Right lobe of liver (tissue), 6 donors: Measurements from ENCODE around the gene EZR. TPM values are rescaled to one million over a fixed set of nuclear protein-coding genes. Genes with fewer than 3 reads are reported as not detected.

Source experiments
- ATAC-seq, 4 donors: fragments of 200-7000 bp; cut with Tn5 transposase; one replicate each; pipeline ENCODE4 v1.9.1; 2020; ENCODE audit warnings: mild to moderate bottlenecking in 4 of 4, moderate library complexity in 4 of 4
- DNase-seq, 3 donors: peaks; one replicate each; pipeline ENCODE4 v3.0.0-alpha.2; 2020
- H3K27ac ChIP-seq, 3 donors: fragments of 200-600 bp; one replicate each; pipeline ENCODE4 v1.8.0; 2022
- H3K27me3 ChIP-seq, 2 donors: fragments of 200-600 bp; one replicate each; pipeline ENCODE4 v1.8.0; 2022
- H3K36me3 ChIP-seq, 4 donors: fragments of 200-600 bp; sonication (generic) in 1 of 4; one replicate each; pipeline versions ENCODE4 v1.5.1 to v1.8.0; 2017 to 2022; ENCODE audit warnings: control low read depth in 1 of 4
- H3K4me1 ChIP-seq, 4 donors: fragments of 200-600 bp; sonication (generic) in 1 of 4; one replicate each; pipeline versions ENCODE4 v1.5.1 to v1.8.0; 2017 to 2022; ENCODE audit warnings: control low read depth in 1 of 4
- H3K4me3 ChIP-seq, 3 donors: fragments of 200-600 bp; one replicate each; pipeline ENCODE4 v1.8.0; 2022
- H3K9me3 ChIP-seq, 4 donors: fragments of 200-600 bp; sonication (generic) in 1 of 4; one replicate each; pipeline versions ENCODE4 v1.5.1 to v1.8.0; 2017 to 2022; ENCODE audit warnings: control low read depth in 1 of 4
- POLR2A ChIP-seq: fragments of 450-650 bp; IDR thresholded peaks from one replicate; pipeline ENCODE4 v1.6.1; 2017; ENCODE audit warnings: antibody characterized with exemption, mild to moderate bottlenecking
- WGBS: methylation state at CpG from one replicate; pipeline ENCODE4 v1.1.6; 2018; ENCODE audit warnings: low coverage, low lambda C conversion rate; ENCODE audit not compliant: insufficient coverage; ENCODE audit errors: missing lambda C conversion rate; 5-methylcytosine and 5-hydroxymethylcytosine counted together
- intact Hi-C, 2 donors: fragments of 100-400 bp; cut with DNase I; formaldehyde crosslinking; loops; one replicate each; pipeline versions ENCODE4 v1.11.2 to v1.14.1; 2022
- total RNA-seq, 6 experiments: library from RNA; depleted of rRNA in 2 of 6; stranded (reverse); fragments of >200 nt in 2 of 6; fragmentation: NEBNext Ultra II Directional in 3 of 6; extraction: Animal tissue kit (Norgen Biotek cat#: 25700) in 3 of 6; gene quantifications; one replicate each; pipeline versions ENCODE4 v1.1.0 to v1.2.4, GENCODE V29; 2016 to 2023
- TF ChIP-seq, protein P1 (sequence below), 4 donors: fragments of 200-600 bp in 3 of 4; fragments of 450-650 bp in 1 of 4; IDR thresholded peaks; one replicate each; pipeline versions ENCODE4 v1.5.1 to v1.8.0; 2016 to 2022; ENCODE audit warnings: antibody characterized with exemption in 4 of 4, mild to moderate bottlenecking in 2 of 4
- donor health status: DM: no; HTN: yes; CAD: no.
- donor health status: DM: no; HTN: no; CAD: no.
- donor health status: DM: no; HTN: no; CAD: no.
- donor health status: DM: no; HTN: yes; CAD: no.
- donor health status: DM: no; HTN: yes; CAD: no.

Gene EZR
- total RNA-seq, 6 experiments from 2014 or later = 26.4 to 161 (median 35.9) TPM

DNA sequence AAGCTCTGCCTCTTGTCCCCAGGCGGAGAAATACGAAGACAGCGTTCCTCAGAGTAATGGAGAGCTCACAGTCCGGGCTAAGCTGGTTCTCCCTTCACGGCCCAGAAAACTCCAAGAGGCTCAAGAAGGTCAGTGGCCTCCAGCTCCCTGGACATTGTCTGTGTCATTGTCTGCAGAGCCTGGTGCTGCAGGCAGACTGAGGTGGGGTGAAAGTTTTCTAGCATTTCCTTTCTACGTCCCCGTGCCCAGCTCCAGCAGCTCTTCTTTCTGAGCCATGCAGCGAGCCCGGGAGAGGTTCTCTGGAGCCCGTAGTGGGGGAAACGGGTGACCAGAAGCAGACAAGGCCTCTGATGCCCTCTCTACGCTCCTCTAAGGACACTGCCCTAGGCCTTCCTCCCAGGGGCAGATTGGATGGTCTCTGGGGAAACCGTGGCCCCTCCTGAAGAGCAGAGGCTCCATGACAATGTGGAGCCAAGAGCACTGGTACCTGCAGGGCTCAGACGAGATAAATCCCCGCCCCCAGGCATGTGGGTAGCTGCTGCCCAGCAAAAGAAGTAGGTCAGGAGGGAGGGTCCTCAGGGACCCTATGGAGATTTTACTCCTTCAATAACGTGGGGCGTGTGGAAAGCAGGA, 58.4 kb downstream of the EZR start:
- H3K4me3 ChIP-seq = no peak overlapping the region
- no peaks in the 10 kb centered on the region for H3K27me3 ChIP-seq
- no peak for TF ChIP-seq POLR2A
- TF ChIP-seq, protein P1, sequence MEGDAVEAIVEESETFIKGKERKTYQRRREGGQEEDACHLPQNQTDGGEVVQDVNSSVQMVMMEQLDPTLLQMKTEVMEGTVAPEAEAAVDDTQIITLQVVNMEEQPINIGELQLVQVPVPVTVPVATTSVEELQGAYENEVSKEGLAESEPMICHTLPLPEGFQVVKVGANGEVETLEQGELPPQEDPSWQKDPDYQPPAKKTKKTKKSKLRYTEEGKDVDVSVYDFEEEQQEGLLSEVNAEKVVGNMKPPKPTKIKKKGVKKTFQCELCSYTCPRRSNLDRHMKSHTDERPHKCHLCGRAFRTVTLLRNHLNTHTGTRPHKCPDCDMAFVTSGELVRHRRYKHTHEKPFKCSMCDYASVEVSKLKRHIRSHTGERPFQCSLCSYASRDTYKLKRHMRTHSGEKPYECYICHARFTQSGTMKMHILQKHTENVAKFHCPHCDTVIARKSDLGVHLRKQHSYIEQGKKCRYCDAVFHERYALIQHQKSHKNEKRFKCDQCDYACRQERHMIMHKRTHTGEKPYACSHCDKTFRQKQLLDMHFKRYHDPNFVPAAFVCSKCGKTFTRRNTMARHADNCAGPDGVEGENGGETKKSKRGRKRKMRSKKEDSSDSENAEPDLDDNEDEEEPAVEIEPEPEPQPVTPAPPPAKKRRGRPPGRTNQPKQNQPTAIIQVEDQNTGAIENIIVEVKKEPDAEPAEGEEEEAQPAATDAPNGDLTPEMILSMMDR (IDR thresholded peaks at IDR 0.05) = no peak
- H3K36me3 ChIP-seq = peaks cover 0 to 10% (median 3%) of the 10 kb centered on the region in 4 donors
- H3K27ac ChIP-seq = no peak overlapping the region
- DNase-seq (no peak), ATAC-seq (no peak)
- intact Hi-C loops = no loop called here
- no peaks in the 10 kb centered on the region for H3K4me1 ChIP-seq
- 61% methylated on average over 9 of the region's 17 CpGs for WGBS
- H3K9me3 ChIP-seq = no peaks in the 10 kb centered on the region

DNA sequence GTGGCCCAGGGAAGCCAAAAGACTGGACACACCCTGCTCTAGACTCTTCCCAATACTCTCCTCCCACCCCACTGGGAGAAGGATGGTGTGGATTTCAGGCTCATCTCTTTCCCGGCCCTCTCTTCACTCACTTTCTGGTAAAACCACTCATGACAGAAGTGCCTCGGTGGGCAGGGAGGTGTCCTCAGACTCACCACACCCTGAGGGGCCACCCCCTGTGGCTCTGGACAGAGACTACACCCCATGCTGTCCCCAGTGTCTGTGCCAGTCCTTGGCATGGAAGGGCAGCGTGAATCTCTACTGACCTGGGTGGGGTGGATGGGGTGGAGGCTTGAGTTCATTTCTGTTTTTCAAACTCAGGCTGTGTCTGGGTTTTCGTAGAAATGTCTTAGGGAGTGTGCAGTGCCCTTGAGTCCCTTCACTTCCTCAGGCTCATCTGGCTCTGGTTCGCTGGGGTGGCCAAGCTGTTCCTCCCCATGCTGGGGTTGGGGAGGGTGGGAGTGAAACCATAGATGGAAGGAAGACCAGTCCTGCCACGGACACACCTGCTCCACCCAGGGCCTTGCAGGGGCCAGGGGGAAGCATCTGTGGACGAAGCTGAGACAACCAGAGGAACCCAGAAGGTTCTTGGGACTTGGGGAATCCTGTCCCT, 59.1 kb downstream of the EZR start:
- no peak overlapping the region for H3K27ac ChIP-seq
- no peaks in the 10 kb centered on the region for H3K9me3 ChIP-seq
- intact Hi-C loops = no loop called here
- DNase-seq (no peak), ATAC-seq (peak in 2 of 4 donors; percentile 15 to 43)
- no peak overlapping the region for H3K4me3 ChIP-seq
- H3K27me3 ChIP-seq = no peaks in the 10 kb centered on the region
- no peak for TF ChIP-seq POLR2A
- TF ChIP-seq, protein P1 (IDR thresholded peaks at IDR 0.05) = no peak
- no peaks in the 10 kb centered on the region for H3K4me1 ChIP-seq
- H3K36me3 ChIP-seq = peaks cover 0 to 3% (median 0%) of the 10 kb centered on the region in 4 donors
- 73% methylated on average over 2 of the region's 7 CpGs for WGBS

DNA sequence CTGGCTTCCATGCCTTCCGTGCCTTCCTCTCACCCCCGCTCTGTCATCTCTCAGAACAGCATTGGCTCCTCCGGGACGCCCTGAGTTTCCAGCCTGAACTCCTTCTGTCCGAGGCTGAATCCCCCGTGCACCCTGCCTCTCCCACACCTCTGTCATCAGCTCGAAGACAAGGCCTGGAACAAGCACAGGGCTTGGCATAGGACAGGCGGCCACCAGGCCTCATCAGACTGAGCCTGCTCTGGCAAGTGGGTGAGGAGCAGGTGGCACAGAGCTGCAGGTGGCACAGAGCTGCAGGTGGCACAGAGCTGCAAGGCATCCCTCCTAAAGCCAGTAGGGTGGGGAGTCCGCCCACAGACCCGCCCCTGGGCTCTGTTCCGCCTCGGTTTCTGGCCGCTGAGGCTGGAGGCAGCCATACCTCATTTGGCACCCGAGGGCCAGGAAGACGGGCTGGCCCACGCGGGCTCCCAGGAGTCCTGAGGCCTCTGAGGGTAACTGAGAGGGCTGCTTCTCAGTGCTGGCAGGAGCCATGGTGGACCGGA, 60.2 kb downstream of the EZR start:
- DNase-seq (no peak), ATAC-seq (no peak)
- intact Hi-C loops = no loop called here
- no peaks in the 10 kb centered on the region for H3K27me3 ChIP-seq
- WGBS = 68% methylated on average over 3 of the region's 18 CpGs
- TF ChIP-seq, protein P1 (IDR thresholded peaks at IDR 0.05) = no peak
- TF ChIP-seq POLR2A = no peak
- H3K4me1 ChIP-seq = no peaks in the 10 kb centered on the region
- H3K27ac ChIP-seq = no peak overlapping the region
- H3K9me3 ChIP-seq = no peaks in the 10 kb centered on the region
- no peaks in the 10 kb centered on the region for H3K36me3 ChIP-seq
- no peak overlapping the region for H3K4me3 ChIP-seq

DNA sequence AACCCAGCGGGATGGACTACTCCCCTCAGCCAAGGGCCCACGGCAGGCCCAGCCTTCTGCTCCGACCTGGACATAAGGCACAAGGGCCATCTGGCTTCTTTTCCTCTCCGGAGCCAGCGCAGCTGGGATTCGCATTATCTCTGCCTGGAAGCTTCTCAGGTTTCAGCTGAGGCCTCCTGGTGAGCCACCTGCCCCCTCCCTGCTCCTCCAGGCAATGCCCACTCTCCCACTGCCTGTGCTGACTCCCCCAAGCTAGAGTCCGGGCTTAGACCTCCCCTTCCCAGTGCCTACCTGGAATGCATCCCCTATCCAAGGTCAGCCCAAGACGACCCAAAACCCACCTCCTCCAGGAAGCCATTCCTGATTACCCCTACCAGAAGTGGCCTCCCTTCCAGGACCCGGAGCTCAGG, 60.7 kb downstream of the EZR start:
- Histone ChIP-seq H3K27ac (no peak overlapping the region), H3K36me3 (no peaks in the 10 kb centered on the region), H3K4me1 (no peaks in the 10 kb centered on the region), H3K4me3 (no peak overlapping the region), H3K27me3 (no peaks in the 10 kb centered on the region), H3K9me3 (no peaks in the 10 kb centered on the region)
- ATAC-seq (no peak), DNase-seq (no peak)
- TF ChIP-seq, protein P1 (IDR thresholded peaks at IDR 0.05) = no peak
- TF ChIP-seq POLR2A = no peak
- intact Hi-C loops = no loop called here
- no CpG with 5 or more reads among the region's 9 CpGs for WGBS
